Nephron progenitor cell (in vitro differentiated cells): ENCODE results near the gene CMTM4.
A peak's percentile ranks its signal among the peaks of the same experiment; 100 is the strongest.

Experiments
- DNase-seq: peaks from one replicate; pipeline ENCODE4 v3.0.0; 2021
- H3K27ac Mint-ChIP-seq: 2 replicates; pipeline ENCODE4 v1.8.0; 2021; ENCODE audit warnings: mild to moderate bottlenecking, moderate library complexity, mixed read lengths
- H3K27me3 Mint-ChIP-seq: 2 replicates; pipeline ENCODE4 v1.8.0; 2021; ENCODE audit warnings: mild to moderate bottlenecking, low read depth, mixed read lengths; ENCODE audit not compliant: poor library complexity
- H3K36me3 Mint-ChIP-seq: 2 replicates; pipeline ENCODE4 v1.8.0; 2021; ENCODE audit warnings: low read depth, mixed read lengths
- H3K4me1 Mint-ChIP-seq: 2 replicates; pipeline ENCODE4 v1.8.0; 2021; ENCODE audit warnings: mixed read lengths
- H3K4me3 Mint-ChIP-seq: 2 replicates; pipeline ENCODE4 v1.8.0; 2021; ENCODE audit warnings: mild to moderate bottlenecking, moderate library complexity, mixed read lengths
- H3K9me3 Mint-ChIP-seq: 2 replicates; pipeline ENCODE4 v1.8.0; 2021; ENCODE audit warnings: mild to moderate bottlenecking, moderate library complexity, mixed read lengths
- TF ChIP-seq, protein P1 (sequence below): fragments of 200-600 bp; sonication (generic); IDR thresholded peaks from 2 replicates; pipeline ENCODE4 v1.5.0; 2021; ENCODE audit warnings: antibody characterized with exemption

Gene CMTM4

DNA sequence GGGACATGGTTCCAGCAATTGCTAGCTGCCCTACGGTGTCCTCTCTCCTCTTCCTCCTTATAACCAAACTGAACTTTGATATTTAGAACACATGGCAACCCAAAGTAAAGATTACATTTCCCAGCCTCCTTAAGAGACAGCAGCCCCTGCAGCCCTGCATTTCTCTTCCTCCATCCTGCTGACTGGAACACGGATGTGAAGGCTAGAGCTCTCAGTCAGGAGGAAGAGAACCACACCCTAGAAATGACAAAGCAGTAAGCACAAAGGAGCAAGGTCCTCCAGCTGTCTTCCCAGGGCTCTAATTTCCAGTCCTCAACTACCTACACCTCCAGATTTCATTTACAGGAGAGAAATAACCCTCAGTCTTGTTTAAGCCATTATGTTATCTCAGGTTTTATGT is 44.0 kb upstream of the CMTM4 start:
- peak overlapping the region; percentile 37 for H3K27ac Mint-ChIP-seq
- no peak overlapping the region for H3K4me3 Mint-ChIP-seq
- H3K4me1 Mint-ChIP-seq, result peaks cover 20% of the 10 kb centered on the region
- TF ChIP-seq, protein P1, sequence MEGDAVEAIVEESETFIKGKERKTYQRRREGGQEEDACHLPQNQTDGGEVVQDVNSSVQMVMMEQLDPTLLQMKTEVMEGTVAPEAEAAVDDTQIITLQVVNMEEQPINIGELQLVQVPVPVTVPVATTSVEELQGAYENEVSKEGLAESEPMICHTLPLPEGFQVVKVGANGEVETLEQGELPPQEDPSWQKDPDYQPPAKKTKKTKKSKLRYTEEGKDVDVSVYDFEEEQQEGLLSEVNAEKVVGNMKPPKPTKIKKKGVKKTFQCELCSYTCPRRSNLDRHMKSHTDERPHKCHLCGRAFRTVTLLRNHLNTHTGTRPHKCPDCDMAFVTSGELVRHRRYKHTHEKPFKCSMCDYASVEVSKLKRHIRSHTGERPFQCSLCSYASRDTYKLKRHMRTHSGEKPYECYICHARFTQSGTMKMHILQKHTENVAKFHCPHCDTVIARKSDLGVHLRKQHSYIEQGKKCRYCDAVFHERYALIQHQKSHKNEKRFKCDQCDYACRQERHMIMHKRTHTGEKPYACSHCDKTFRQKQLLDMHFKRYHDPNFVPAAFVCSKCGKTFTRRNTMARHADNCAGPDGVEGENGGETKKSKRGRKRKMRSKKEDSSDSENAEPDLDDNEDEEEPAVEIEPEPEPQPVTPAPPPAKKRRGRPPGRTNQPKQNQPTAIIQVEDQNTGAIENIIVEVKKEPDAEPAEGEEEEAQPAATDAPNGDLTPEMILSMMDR, result no peak
- no peak for DNase-seq
- no peaks in the 10 kb centered on the region for H3K27me3 Mint-ChIP-seq
- no peaks in the 10 kb centered on the region for H3K9me3 Mint-ChIP-seq
- peaks cover 72% of the 10 kb centered on the region for H3K36me3 Mint-ChIP-seq

DNA sequence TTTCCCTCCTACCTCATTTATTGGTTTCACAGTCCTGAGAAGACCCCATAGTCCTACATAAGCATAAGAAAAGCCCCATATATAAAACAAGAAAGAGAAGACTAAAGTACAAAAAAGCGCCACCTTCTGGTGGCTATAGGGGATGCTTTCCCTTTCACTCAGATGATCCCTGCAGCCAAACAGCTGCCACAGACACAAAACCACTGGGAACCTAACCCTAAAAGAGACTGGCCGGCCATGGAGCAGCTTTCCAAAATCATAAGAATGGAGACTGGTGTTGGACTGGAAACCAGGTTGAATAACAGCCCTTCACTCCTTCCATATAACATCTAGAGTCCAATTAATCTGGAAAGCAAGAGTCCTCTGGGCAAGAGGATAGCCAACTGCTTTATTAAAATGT is 43.5 kb upstream of the CMTM4 start:
- Mint-ChIP-seq H3K27me3 (no peaks in the 10 kb centered on the region), H3K27ac (peak overlapping the region; percentile 37), H3K4me3 (no peak overlapping the region), H3K4me1 (peaks cover 20% of the 10 kb centered on the region), H3K9me3 (no peaks in the 10 kb centered on the region), H3K36me3 (peaks cover 77% of the 10 kb centered on the region)
- peak; percentile 34 for DNase-seq
- TF ChIP-seq, protein P1, result peak; percentile 69

DNA sequence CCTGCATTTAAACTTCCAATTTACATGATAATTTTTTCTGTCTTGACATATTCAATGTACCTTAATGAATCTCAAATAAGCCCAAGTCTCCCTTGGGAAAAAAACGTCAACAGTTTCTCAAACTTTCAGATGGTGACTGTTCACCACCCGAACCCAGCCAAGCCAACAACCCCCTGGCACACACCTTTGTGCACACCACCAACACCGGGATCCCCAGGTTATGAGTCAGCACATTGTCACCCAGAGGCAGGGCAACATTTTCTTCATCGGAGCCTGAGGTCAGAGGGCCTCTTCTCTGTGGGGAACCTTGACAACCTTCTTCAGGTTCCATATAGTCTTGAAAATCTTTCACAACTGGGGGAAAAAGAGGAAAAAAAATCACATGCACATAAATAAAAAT is 39.3 kb upstream of the CMTM4 start:
- TF ChIP-seq, protein P1, result no peak
- DNase-seq, result no peak
- H3K4me1 Mint-ChIP-seq, result peaks cover 11% of the 10 kb centered on the region
- peaks cover 83% of the 10 kb centered on the region for H3K36me3 Mint-ChIP-seq
- H3K27me3 Mint-ChIP-seq, result peaks cover 2% of the 10 kb centered on the region
- peak overlapping the region; percentile 22 for H3K27ac Mint-ChIP-seq
- H3K4me3 Mint-ChIP-seq, result no peak overlapping the region
- no peaks in the 10 kb centered on the region for H3K9me3 Mint-ChIP-seq

DNA sequence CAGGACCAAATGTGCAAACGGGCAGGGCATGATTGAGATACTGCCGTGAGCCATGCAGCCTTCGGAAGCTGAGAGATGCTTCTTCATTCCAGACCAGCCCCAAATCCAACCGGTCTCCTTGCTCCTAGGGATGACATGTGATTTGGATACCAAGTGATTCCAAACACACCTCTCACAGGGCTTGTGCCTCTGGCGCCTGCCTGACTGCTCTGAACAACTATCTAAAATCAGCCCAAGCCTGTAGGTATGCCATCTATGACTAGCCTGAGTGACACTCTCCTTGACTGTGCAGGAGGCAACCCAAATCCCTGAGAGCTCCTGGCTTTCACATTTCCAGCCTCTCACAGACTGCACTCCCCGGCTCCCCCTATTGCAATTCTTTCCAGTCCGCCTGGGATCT is 34.6 kb upstream of the CMTM4 start:
- H3K4me3 Mint-ChIP-seq, result no peak overlapping the region
- H3K27me3 Mint-ChIP-seq, result peaks cover 2% of the 10 kb centered on the region
- peaks cover 72% of the 10 kb centered on the region for H3K36me3 Mint-ChIP-seq
- no peaks in the 10 kb centered on the region for H3K9me3 Mint-ChIP-seq
- no peak for DNase-seq
- H3K27ac Mint-ChIP-seq, result no peak overlapping the region
- TF ChIP-seq, protein P1, result no peak
- H3K4me1 Mint-ChIP-seq, result no peaks in the 10 kb centered on the region

DNA sequence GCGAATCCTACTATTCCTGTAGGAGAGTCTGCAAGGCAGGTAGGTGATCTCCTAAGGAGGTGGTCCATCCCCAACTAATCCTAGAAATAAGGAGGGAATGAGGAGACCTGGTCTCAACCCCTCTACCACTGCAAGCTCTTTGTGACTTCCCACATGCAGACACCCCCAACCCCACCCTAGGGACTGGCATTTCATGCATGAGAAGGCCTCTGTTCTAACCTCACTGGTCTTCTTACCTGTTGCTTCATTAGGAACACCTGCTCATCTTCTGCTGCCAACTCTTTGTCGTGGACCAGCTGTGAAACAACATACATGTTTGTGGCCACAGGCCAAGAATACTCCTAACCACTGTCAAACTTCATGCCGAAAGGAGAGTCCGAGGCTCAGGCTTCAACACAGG is 32.3 kb upstream of the CMTM4 start:
- Mint-ChIP-seq H3K27ac (peak overlapping the region; percentile 62), H3K4me3 (no peak overlapping the region), H3K9me3 (no peaks in the 10 kb centered on the region), H3K4me1 (no peaks in the 10 kb centered on the region), H3K27me3 (no peaks in the 10 kb centered on the region), H3K36me3 (peaks cover 75% of the 10 kb centered on the region)
- TF ChIP-seq, protein P1, result no peak
- no peak for DNase-seq

DNA sequence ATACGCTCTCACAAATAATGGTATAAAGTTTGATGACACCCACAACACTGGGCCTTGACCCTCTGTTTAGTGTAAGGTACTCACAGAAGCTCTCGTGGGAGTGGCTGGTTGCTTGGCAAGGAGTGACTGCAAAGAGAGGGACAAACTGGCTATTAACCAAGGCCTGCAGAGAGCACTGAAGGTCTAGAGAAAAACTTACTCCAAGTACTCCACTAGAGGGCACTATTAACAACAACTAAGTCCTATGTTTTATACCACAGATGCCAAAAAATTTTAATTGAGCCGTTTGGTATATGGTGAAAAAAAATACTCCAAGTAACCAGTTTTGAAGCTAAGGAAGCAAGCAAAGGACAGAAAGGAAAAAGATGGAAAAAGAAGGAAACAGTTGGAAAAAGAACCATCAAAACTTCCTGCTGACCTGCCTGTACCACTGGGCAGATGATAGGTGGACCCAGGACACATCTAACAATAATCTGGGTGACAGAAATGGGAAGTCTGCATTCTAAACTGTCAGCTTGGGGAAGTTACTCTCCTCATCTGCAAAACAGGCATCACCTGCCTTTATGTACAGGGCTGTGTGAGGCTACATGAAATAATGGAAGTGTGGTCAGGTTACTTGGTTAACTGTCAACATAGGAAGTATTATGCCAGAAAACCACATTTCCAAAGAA is 31.7 kb upstream of the CMTM4 start:
- H3K27ac Mint-ChIP-seq, result no peak overlapping the region
- no peaks in the 10 kb centered on the region for H3K9me3 Mint-ChIP-seq
- H3K27me3 Mint-ChIP-seq, result no peaks in the 10 kb centered on the region
- H3K4me1 Mint-ChIP-seq, result no peaks in the 10 kb centered on the region
- H3K4me3 Mint-ChIP-seq, result no peak overlapping the region
- peaks cover 75% of the 10 kb centered on the region for H3K36me3 Mint-ChIP-seq
- TF ChIP-seq, protein P1, result peak; percentile 65
- no peak for DNase-seq
